Hepatocyte (in vitro differentiated cells): Measurements from ENCODE around the gene THAP5.

ENCODE experiments used
- CTCF ChIP-seq: fragments of 200-600 bp; sonication (generic); IDR thresholded peaks from 2 replicates; pipeline ENCODE4 v1.5.1; 2016; ENCODE audit warnings: antibody characterized with exemption, mild to moderate bottlenecking; ENCODE audit not compliant: poor library complexity
- EZH2 ChIP-seq: fragments of 200-600 bp; sonication (generic); IDR thresholded peaks from 2 replicates; pipeline ENCODE4 v1.6.1; 2016; ENCODE audit warnings: antibody characterized with exemption, mild to moderate bottlenecking, borderline replicate concordance
- EZH2phosphoT487 ChIP-seq: fragments of 200-600 bp; sonication (generic); IDR thresholded peaks from one replicate; pipeline ENCODE4 v1.6.1; 2018; ENCODE audit warnings: antibody characterized with exemption, mild to moderate bottlenecking, low read depth, moderate library complexity; ENCODE audit not compliant: unreplicated experiment, severe bottlenecking

GRCh38 chr7:108589199-108589598 lies 19.7 kb upstream of the THAP5 start:
- TF ChIP-seq CTCF: no peak
- TF ChIP-seq EZH2: no peak
- TF ChIP-seq EZH2phosphoT487: no peak
